HG03469 (cell line): ENCODE data around the gene BPI.
"Not testable (repeated sequence)": the region's sequence is repeated elsewhere in the genome, so short reads cannot be mapped to it uniquely, and the experiment has no call there.

Experiments used
- ATAC-seq: cut with Tn5 transposase; IDR thresholded peaks from one replicate; pipeline ENCODE4 v1.9.1; 2021; ENCODE audit warnings: mild to moderate bottlenecking, moderate library complexity, moderate number of reproducible peaks; ENCODE audit not compliant: unreplicated experiment

The BPI gene

GRCh38 chr20:38277691-38278090, 26.3 kb upstream of the BPI start:
- ATAC-seq: no peak

GRCh38 chr20:38278131-38278530, 25.8 kb upstream of the BPI start:
- no peak for ATAC-seq

GRCh38 chr20:38278763-38279162, 25.2 kb upstream of the BPI start:
- no peak for ATAC-seq

- ATAC-seq: not testable (repeated sequence)
Observed at GRCh38 chr20:38281176-38281915, 22.6 kb upstream of the BPI start.

GRCh38 chr20:38283236-38283635, 20.7 kb upstream of the BPI start:
- ATAC-seq: no peak

- not testable (repeated sequence) for ATAC-seq
Observed at GRCh38 chr20:38284066-38284650, 19.8 kb upstream of the BPI start.

GRCh38 chr20:38284893-38285444, 19.0 kb upstream of the BPI start:
- no peak for ATAC-seq

- ATAC-seq: no peak
Observed at GRCh38 chr20:38286586-38287531, 17.1 kb upstream of the BPI start.

GRCh38 chr20:38290829-38291814, 12.8 kb upstream of the BPI start:
- no peak for ATAC-seq

- no peak for ATAC-seq
Observed at GRCh38 chr20:38291966-38292365, 12.0 kb upstream of the BPI start.

GRCh38 chr20:38293491-38294065, 10.4 kb upstream of the BPI start:
- ATAC-seq: no peak

- no peak for ATAC-seq
Observed at GRCh38 chr20:38294076-38294591, 9.8 kb upstream of the BPI start.

GRCh38 chr20:38295811-38296210, 8.1 kb upstream of the BPI start:
- no peak for ATAC-seq

GRCh38 chr20:38296433-38296832, 7.5 kb upstream of the BPI start:
- ATAC-seq: no peak

GRCh38 chr20:38297916-38298674, 5.9 kb upstream of the BPI start:
- no peak for ATAC-seq

- no peak for ATAC-seq
Observed at GRCh38 chr20:38298768-38299288, 5.1 kb upstream of the BPI start.

GRCh38 chr20:38299963-38300362, 4.0 kb upstream of the BPI start:
- ATAC-seq: no peak

GRCh38 chr20:38300438-38300837, 3.5 kb upstream of the BPI start:
- no peak for ATAC-seq

- no peak for ATAC-seq
Observed at GRCh38 chr20:38301309-38301708, 2.6 kb upstream of the BPI start.
